ENCODE results near the gene SEC24C.

- TF ChIP-seq TAF1 (IDR thresholded peaks at IDR 0.05; ENCODE audit: low read depth, low read length) = no peak
- TF ChIP-seq POLR2A (IDR thresholded peaks at IDR 0.05; ENCODE audit: low read depth, low read length) = no peak
- no peak for TF ChIP-seq POLR2AphosphoS5 (IDR thresholded peaks at IDR 0.05; ENCODE audit: low read depth, low read length)
- TF ChIP-seq SPI1 (IDR thresholded peaks at IDR 0.05; ENCODE audit: low read depth, low read length) = no peak
- no peak for TF ChIP-seq PAX5 (IDR thresholded peaks at IDR 0.05; ENCODE audit: insufficient read depth, low read length, severe bottlenecking)
Measured at GRCh38 chr10:73723516-73723915, 20.7 kb upstream of the SEC24C start.

Data from GM12891 (cell line).